Measurements from ENCODE around the gene RUNX1.

RUNX1 gene

GRCh38 chr21:34960687-34961086 lies 88.4 kb downstream of the RUNX1 start:
- Histone ChIP-seq H3K4ac (ENCODE audit: low read depth, low read length) (no peak overlapping the region), H3K27ac (ENCODE audit: low read depth, low read length) (no peak overlapping the region), H3K18ac (ENCODE audit: low read length) (no peak overlapping the region), H3K4me3 (ENCODE audit: low read depth, low read length) (no peak overlapping the region), H3K4me2 (ENCODE audit: low read length) (no peak overlapping the region), H3K27me3 (ENCODE audit: insufficient read depth, low read length) (no peaks in the 10 kb centered on the region), H2BK120ac (ENCODE audit: insufficient read depth, low read length, poor library complexity) (no peak overlapping the region), H3K23ac (ENCODE audit: low read length) (no peak overlapping the region), H4K12ac (ENCODE audit: low read depth, low read length) (no peak overlapping the region), H2BK12ac (ENCODE audit: low read length) (no peak overlapping the region), H3K9ac (ENCODE audit: low read length) (no peak overlapping the region), H4K8ac (ENCODE audit: low read depth, low read length) (no peak overlapping the region), H3K36me3 (ENCODE audit: control insufficient read depth in 1 of 2, insufficient read depth in 2 of 2, low read length in 2 of 2) (no peaks in the 10 kb centered on the region), H4K91ac (ENCODE audit: low read depth, low read length) (no peak overlapping the region), H2AFZ (ENCODE audit: insufficient read depth, low read length, poor library complexity) (no peak overlapping the region), H3K9me3 (ENCODE audit: insufficient read depth, low read depth, low read length) (peaks cover 6% of the 10 kb centered on the region), H3K79me2 (ENCODE audit: control insufficient read depth, insufficient read depth, low read length, poor library complexity) (no peaks in the 10 kb centered on the region), H3K79me1 (ENCODE audit: low read length) (no peaks in the 10 kb centered on the region), H3K4me1 (ENCODE audit: control insufficient read depth in 1 of 2, insufficient read depth in 2 of 2, low read length in 2 of 2) (peaks cover 0 to 4% of the 10 kb centered on the region in 2 experiments), H2AK5ac (ENCODE audit: low read length) (no peak overlapping the region), H3K14ac (ENCODE audit: low read length) (no peak overlapping the region), H2BK5ac (ENCODE audit: low read depth, low read length, poor library complexity) (no peak overlapping the region)
- DNase-seq = no peak
- no CpG with 5 or more reads among the region's 2 CpGs for WGBS (ENCODE audit: extremely low coverage, insufficient coverage, insufficient read length)

- Histone ChIP-seq H3K4ac (ENCODE audit: low read depth, low read length) (no peak overlapping the region), H4K91ac (ENCODE audit: low read depth, low read length) (no peak overlapping the region), H3K4me3 (ENCODE audit: low read depth, low read length) (no peak overlapping the region), H3K9ac (ENCODE audit: low read length) (no peak overlapping the region), H2BK12ac (ENCODE audit: low read length) (no peak overlapping the region), H3K36me3 (ENCODE audit: control insufficient read depth in 1 of 2, insufficient read depth in 2 of 2, low read length in 2 of 2) (no peaks in the 10 kb centered on the region), H2BK120ac (ENCODE audit: insufficient read depth, low read length, poor library complexity) (no peak overlapping the region), H3K27me3 (ENCODE audit: insufficient read depth, low read length) (no peaks in the 10 kb centered on the region), H3K79me1 (ENCODE audit: low read length) (no peaks in the 10 kb centered on the region), H3K14ac (ENCODE audit: low read length) (no peak overlapping the region), H3K9me3 (ENCODE audit: insufficient read depth, low read depth, low read length) (peaks cover 1% of the 10 kb centered on the region), H3K4me2 (ENCODE audit: low read length) (no peak overlapping the region), H4K12ac (ENCODE audit: low read depth, low read length) (no peak overlapping the region), H3K23ac (ENCODE audit: low read length) (no peak overlapping the region), H2AK5ac (ENCODE audit: low read length) (no peak overlapping the region), H3K4me1 (ENCODE audit: control insufficient read depth in 1 of 2, insufficient read depth in 2 of 2, low read length in 2 of 2) (peaks cover 0 to under 1% of the 10 kb centered on the region in 2 experiments), H4K8ac (ENCODE audit: low read depth, low read length) (no peak overlapping the region), H2BK5ac (ENCODE audit: low read depth, low read length, poor library complexity) (no peak overlapping the region), H2AFZ (ENCODE audit: insufficient read depth, low read length, poor library complexity) (no peak overlapping the region), H3K18ac (ENCODE audit: low read length) (no peak overlapping the region), H3K79me2 (ENCODE audit: control insufficient read depth, insufficient read depth, low read length, poor library complexity) (no peaks in the 10 kb centered on the region), H3K27ac (ENCODE audit: low read depth, low read length) (no peak overlapping the region)
- no peak for DNase-seq
- WGBS (ENCODE audit: extremely low coverage, insufficient coverage, insufficient read length) = no CpG with 5 or more reads among the region's 1 CpG
These were observed 89.5 kb downstream of the RUNX1 start for GRCh38 chr21:34959607-34960006.

- H3K36me3 ChIP-seq (ENCODE audit: control insufficient read depth in 1 of 2, insufficient read depth in 2 of 2, low read length in 2 of 2) = no peaks in the 10 kb centered on the region
- no peak overlapping the region for H4K8ac ChIP-seq (ENCODE audit: low read depth, low read length)
These were observed 91.1 kb downstream of the RUNX1 start for GRCh38 chr21:34958040-34958439.

GRCh38 chr21:34956416-34957316 lies 92.4 kb downstream of the RUNX1 start:
- Histone ChIP-seq H3K36me3 (ENCODE audit: control insufficient read depth in 1 of 2, insufficient read depth in 2 of 2, low read length in 2 of 2) (no peaks in the 10 kb centered on the region), H3K9ac (ENCODE audit: low read length) (no peak overlapping the region), H3K27ac (ENCODE audit: low read depth, low read length) (no peak overlapping the region), H2BK12ac (ENCODE audit: low read length) (no peak overlapping the region), H3K18ac (ENCODE audit: low read length) (no peak overlapping the region), H3K4ac (ENCODE audit: low read depth, low read length) (no peak overlapping the region), H3K9me3 (ENCODE audit: insufficient read depth, low read depth, low read length) (peaks cover 1% of the 10 kb centered on the region), H4K8ac (ENCODE audit: low read depth, low read length) (no peak overlapping the region), H4K91ac (ENCODE audit: low read depth, low read length) (no peak overlapping the region), H3K27me3 (ENCODE audit: insufficient read depth, low read length) (no peaks in the 10 kb centered on the region), H2BK5ac (ENCODE audit: low read depth, low read length, poor library complexity) (no peak overlapping the region), H2AK5ac (ENCODE audit: low read length) (no peak overlapping the region), H2BK120ac (ENCODE audit: insufficient read depth, low read length, poor library complexity) (no peak overlapping the region), H4K12ac (ENCODE audit: low read depth, low read length) (no peak overlapping the region), H3K4me2 (ENCODE audit: low read length) (no peak overlapping the region), H3K14ac (ENCODE audit: low read length) (no peak overlapping the region), H3K23ac (ENCODE audit: low read length) (no peak overlapping the region), H3K4me1 (ENCODE audit: control insufficient read depth in 1 of 2, insufficient read depth in 2 of 2, low read length in 2 of 2) (no peaks in the 10 kb centered on the region), H3K79me1 (ENCODE audit: low read length) (no peaks in the 10 kb centered on the region), H2AFZ (ENCODE audit: insufficient read depth, low read length, poor library complexity) (no peak overlapping the region), H3K4me3 (ENCODE audit: low read depth, low read length) (no peak overlapping the region), H3K79me2 (ENCODE audit: control insufficient read depth, insufficient read depth, low read length, poor library complexity) (no peaks in the 10 kb centered on the region)
- WGBS (ENCODE audit: extremely low coverage, insufficient coverage, insufficient read length) = no CpG with 5 or more reads among the region's 11 CpGs
- DNase-seq = no peak

More at GRCh38 chr21:34958040-34958439, 91.1 kb downstream of the RUNX1 start:
- no peak overlapping the region for H2BK12ac ChIP-seq (ENCODE audit: low read length)
- no CpG with 5 or more reads among the region's 4 CpGs for WGBS (ENCODE audit: extremely low coverage, insufficient coverage, insufficient read length)
- no peak overlapping the region for H3K4me3 ChIP-seq (ENCODE audit: low read depth, low read length)
- H3K27me3 ChIP-seq (ENCODE audit: insufficient read depth, low read length) = no peaks in the 10 kb centered on the region
- H3K79me2 ChIP-seq (ENCODE audit: control insufficient read depth, insufficient read depth, low read length, poor library complexity) = no peaks in the 10 kb centered on the region
- H3K27ac ChIP-seq (ENCODE audit: low read depth, low read length) = no peak overlapping the region
- DNase-seq = no peak
- no peak overlapping the region for H2BK120ac ChIP-seq (ENCODE audit: insufficient read depth, low read length, poor library complexity)
- H3K14ac ChIP-seq (ENCODE audit: low read length) = no peak overlapping the region
- H2AK5ac ChIP-seq (ENCODE audit: low read length) = no peak overlapping the region
- H3K9me3 ChIP-seq (ENCODE audit: insufficient read depth, low read depth, low read length) = peaks cover 1% of the 10 kb centered on the region
- H3K23ac ChIP-seq (ENCODE audit: low read length) = no peak overlapping the region
- no peaks in the 10 kb centered on the region for H3K79me1 ChIP-seq (ENCODE audit: low read length)
- no peak overlapping the region for H3K9ac ChIP-seq (ENCODE audit: low read length)
- H2AFZ ChIP-seq (ENCODE audit: insufficient read depth, low read length, poor library complexity) = no peak overlapping the region
- H3K4me2 ChIP-seq (ENCODE audit: low read length) = no peak overlapping the region
- H2BK5ac ChIP-seq (ENCODE audit: low read depth, low read length, poor library complexity) = no peak overlapping the region
- no peak overlapping the region for H3K18ac ChIP-seq (ENCODE audit: low read length)
- H3K4ac ChIP-seq (ENCODE audit: low read depth, low read length) = no peak overlapping the region
- no peaks in the 10 kb centered on the region for H3K4me1 ChIP-seq (ENCODE audit: control insufficient read depth in 1 of 2, insufficient read depth in 2 of 2, low read length in 2 of 2)
- H4K12ac ChIP-seq (ENCODE audit: low read depth, low read length) = no peak overlapping the region
- no peak overlapping the region for H4K91ac ChIP-seq (ENCODE audit: low read depth, low read length)
